Sigmoid colon (tissue), 7 donors: Measurements from ENCODE around the gene AGBL1. TPM values are rescaled to one million over a fixed set of nuclear protein-coding genes. Genes with fewer than 3 reads are reported as not detected.

Experiments
- DNase-seq: peaks from one replicate; pipeline ENCODE4 v3.0.0-alpha.2; 2019
- H3K27ac ChIP-seq, 4 donors: fragments of 200-600 bp; sonication (generic); one replicate each; pipeline ENCODE4 v1.5.1; 2016 to 2019; ENCODE audit warnings: mild to moderate bottlenecking in 1 of 4
- H3K27me3 ChIP-seq, 3 donors: fragments of 200-600 bp; sonication (generic); one replicate each; pipeline ENCODE4 v1.5.1; 2019; ENCODE audit warnings: mild to moderate bottlenecking in 1 of 3
- H3K36me3 ChIP-seq, 4 donors: fragments of 200-600 bp; sonication (generic); one replicate each; pipeline ENCODE4 v1.5.1; 2016 to 2019
- H3K4me1 ChIP-seq, 4 donors: fragments of 200-600 bp; sonication (generic); one replicate each; pipeline ENCODE4 v1.5.1; 2017 to 2019
- H3K4me3 ChIP-seq, 4 donors: fragments of 200-600 bp; sonication (generic); one replicate each; pipeline ENCODE4 v1.5.1; 2017 to 2019; ENCODE audit warnings: mild to moderate bottlenecking in 2 of 4, moderate library complexity in 1 of 4
- H3K9me3 ChIP-seq, 4 donors: fragments of 200-600 bp in 3 of 4; sonication (generic) in 3 of 4; one replicate each; pipeline versions ENCODE4 v1.5.1 to v1.6.1; 2013 to 2019
- CTCF ChIP-seq, 4 experiments: fragments of 450-650 bp in 3 of 4; fragments of 200-600 bp in 1 of 4; IDR thresholded peaks; one replicate each; pipeline ENCODE4 v1.5.1; 2016 to 2019; ENCODE audit warnings: antibody characterized with exemption in 4 of 4, mild to moderate bottlenecking in 3 of 4, moderate library complexity in 2 of 4
- EP300 ChIP-seq, 4 donors: sonication (generic); formaldehyde crosslinking; IDR thresholded peaks; one replicate each; pipeline ENCODE4 v1.6.1; 2017; ENCODE audit warnings: antibody characterized with exemption in 4 of 4
- POLR2A ChIP-seq, 2 donors: fragments of 450-650 bp; IDR thresholded peaks; one replicate each; pipeline ENCODE4 v1.6.1; 2016; ENCODE audit warnings: antibody characterized with exemption in 2 of 2, mild to moderate bottlenecking in 2 of 2, moderate library complexity in 2 of 2
- POLR2AphosphoS5 ChIP-seq, 4 donors: sonication (generic); formaldehyde crosslinking; IDR thresholded peaks; one replicate each; pipeline ENCODE4 v1.6.1; 2017; ENCODE audit warnings: antibody characterized with exemption in 4 of 4
- WGBS, 2 donors: extraction: QIAGEN DNeasy Blood & Tissue Kit; methylation state at CpG; one replicate each; pipeline ENCODE4 v1.1.7; 2013; 5-methylcytosine and 5-hydroxymethylcytosine counted together
- intact Hi-C: fragments of 100-400 bp; cut with DNase I; formaldehyde crosslinking; loops from one replicate; pipeline ENCODE4 v1.15.1; 2023
- polyA plus RNA-seq, 3 donors: library from polyadenylated mRNA; stranded (reverse); fragments of 200-250 nt; gene quantifications; one replicate each; pipeline ENCODE4 v1.2.3, GENCODE V29; 2013
- total RNA-seq, 4 donors: library from RNA; depleted of rRNA; stranded (reverse); fragments of >200 nt; gene quantifications; one replicate each; pipeline ENCODE4 v1.1.0, GENCODE V29; 2016
- donor health status: healthy with polysubstance abuse.
- donor health status: Bipolar disorder and iron deficiency.
- donor health status: healthy.

AGBL1 gene
- total and polyA plus RNA-seq, 7 donors: 0.16 to 0.28 TPM; not detected in 5

GRCh38 chr15:86059851-86060250 is 19.8 kb upstream of the AGBL1 start:
- no peaks in the 10 kb centered on the region for H3K4me1 ChIP-seq
- WGBS, 2 donors: 73 to 75% methylated on average over 4 of the region's 4 CpGs
- no peak for DNase-seq
- H3K27me3 ChIP-seq: peaks cover 0 to 13% (median 0%) of the 10 kb centered on the region in 3 donors
- H3K9me3 ChIP-seq: no peaks in the 10 kb centered on the region
- intact Hi-C loops: no loop called here
- no peak overlapping the region for H3K27ac ChIP-seq
- H3K4me3 ChIP-seq: no peak overlapping the region
- TF ChIP-seq EP300 (IDR thresholded peaks at IDR 0.05): no peak
- TF ChIP-seq CTCF (IDR thresholded peaks at IDR 0.05): no peak
- no peak for TF ChIP-seq POLR2AphosphoS5 (IDR thresholded peaks at IDR 0.05)
- TF ChIP-seq POLR2A (IDR thresholded peaks at IDR 0.05): no peak
- no peaks in the 10 kb centered on the region for H3K36me3 ChIP-seq

- H3K9me3 ChIP-seq: no peaks in the 10 kb centered on the region
- H3K27me3 ChIP-seq: peaks cover 0 to 13% (median 0%) of the 10 kb centered on the region in 3 donors
- peak; percentile 70 for DNase-seq
- H3K36me3 ChIP-seq: no peaks in the 10 kb centered on the region
- TF ChIP-seq EP300 (IDR thresholded peaks at IDR 0.05): no peak
- no peak for TF ChIP-seq POLR2AphosphoS5 (IDR thresholded peaks at IDR 0.05)
- TF ChIP-seq CTCF (IDR thresholded peaks at IDR 0.05): no peak
- TF ChIP-seq POLR2A (IDR thresholded peaks at IDR 0.05): no peak
- no peaks in the 10 kb centered on the region for H3K4me1 ChIP-seq
- intact Hi-C loops: no loop called here
- no peak overlapping the region for H3K4me3 ChIP-seq
- no peak overlapping the region for H3K27ac ChIP-seq
- 56 to 57% methylated on average over 3 of the region's 3 CpGs for WGBS, 2 donors
These were observed 19.0 kb upstream of the AGBL1 start for GRCh38 chr15:86060674-86061073.

GRCh38 chr15:86061581-86061980 is 18.1 kb upstream of the AGBL1 start:
- H3K4me1 ChIP-seq: no peaks in the 10 kb centered on the region
- WGBS, 2 donors: 92 to 93% methylated on average over 12 of the region's 12 CpGs
- no peaks in the 10 kb centered on the region for H3K9me3 ChIP-seq
- H3K4me3 ChIP-seq: no peak overlapping the region
- TF ChIP-seq CTCF (IDR thresholded peaks at IDR 0.05) (no peak), EP300 (IDR thresholded peaks at IDR 0.05) (no peak), POLR2AphosphoS5 (IDR thresholded peaks at IDR 0.05) (no peak)
- DNase-seq: no peak
- H3K36me3 ChIP-seq: no peaks in the 10 kb centered on the region
- no peak overlapping the region for H3K27ac ChIP-seq
- intact Hi-C loops: no loop called here
- peaks cover 0 to 13% (median 0%) of the 10 kb centered on the region in 3 donors for H3K27me3 ChIP-seq

GRCh38 chr15:86062646-86063243 is 16.9 kb upstream of the AGBL1 start:
- TF ChIP-seq EP300 (IDR thresholded peaks at IDR 0.05): no peak
- TF ChIP-seq CTCF (IDR thresholded peaks at IDR 0.05): no peak
- no peak for TF ChIP-seq POLR2A (IDR thresholded peaks at IDR 0.05)
- no peak for TF ChIP-seq POLR2AphosphoS5 (IDR thresholded peaks at IDR 0.05)
- no peak for DNase-seq
- no peaks in the 10 kb centered on the region for H3K9me3 ChIP-seq
- no peak overlapping the region for H3K27ac ChIP-seq
- no peaks in the 10 kb centered on the region for H3K4me1 ChIP-seq
- H3K4me3 ChIP-seq: no peak overlapping the region
- no peaks in the 10 kb centered on the region for H3K36me3 ChIP-seq
- intact Hi-C loops: no loop called here
- 47 to 74% methylated on average over 10 of the region's 10 CpGs for WGBS, 2 donors
- H3K27me3 ChIP-seq: peaks cover 0 to 13% (median 0%) of the 10 kb centered on the region in 3 donors
